DND-41 (cell line): ENCODE data around the gene MCM6.

ENCODE experiments used
- ATAC-seq: fragments of 200-7000 bp; cut with Tn5 transposase; 3 replicates; pipeline ENCODE4 v1.9.1; 2021; ENCODE audit warnings: low read depth; ENCODE audit not compliant: insufficient read depth
- DNase-seq: peaks from one replicate; pipeline ENCODE4 v3.0.0-alpha.2; 2020
- H2AFZ ChIP-seq: 2 replicates; pipeline ENCODE4 v1.6.0; 2012; ENCODE audit warnings: low read depth, low read length
- H3K27ac ChIP-seq: 2 replicates; pipeline ENCODE4 v1.5.1; 2012; ENCODE audit warnings: low read length, inconsistent platforms
- H3K27me3 ChIP-seq: fragments of 200-600 bp; sonication (generic); 2 replicates; pipeline ENCODE4 v1.6.0; 2012; ENCODE audit warnings: low read length, mild to moderate bottlenecking, inconsistent platforms; ENCODE audit not compliant: insufficient read depth, poor library complexity
- H3K36me3 ChIP-seq: 2 replicates; pipeline ENCODE4 v1.5.1; 2012; ENCODE audit warnings: low read length, inconsistent platforms; ENCODE audit not compliant: insufficient read depth
- H3K4me1 ChIP-seq: 2 replicates; pipeline ENCODE4 v1.5.1; 2012; ENCODE audit warnings: mild to moderate bottlenecking, low read length; ENCODE audit not compliant: insufficient read depth
- H3K4me2 ChIP-seq: 2 replicates; pipeline ENCODE4 v1.6.0; 2012; ENCODE audit warnings: mild to moderate bottlenecking, moderate library complexity, low read length, inconsistent platforms; ENCODE audit not compliant: insufficient read depth
- H3K4me3 ChIP-seq, 2 experiments: fragments of 200-600 bp in 1 of 2; shearing (Covaris generic) in 1 of 2; 2 replicates each; pipeline ENCODE4 v1.5.1; 2012 to 2016; ENCODE audit warnings: inconsistent platforms in 2 of 2, low read length in 2 of 2, mild to moderate bottlenecking in 2 of 2, low read depth in 1 of 2, moderate library complexity in 1 of 2
- H3K79me2 ChIP-seq: 2 replicates; pipeline ENCODE4 v1.6.0; 2012; ENCODE audit warnings: low read length, inconsistent platforms; ENCODE audit not compliant: insufficient read depth
- H3K9ac ChIP-seq: 2 replicates; pipeline ENCODE4 v1.6.0; 2012; ENCODE audit warnings: low read depth, mild to moderate bottlenecking, inconsistent platforms, low read length, moderate library complexity
- H3K9me3 ChIP-seq: 2 replicates; pipeline ENCODE4 v1.5.1; 2012; ENCODE audit warnings: low read length, moderate library complexity, mild to moderate bottlenecking, inconsistent platforms; ENCODE audit not compliant: insufficient read depth, severe bottlenecking
- H4K20me1 ChIP-seq: 2 replicates; pipeline ENCODE4 v1.6.0; 2012; ENCODE audit warnings: low read length; ENCODE audit not compliant: insufficient read depth
- CTCF ChIP-seq: IDR thresholded peaks from 2 replicates; pipeline ENCODE4 v1.5.1; 2012; ENCODE audit warnings: borderline replicate concordance, low read length, moderate library complexity, mild to moderate bottlenecking; ENCODE audit not compliant: poor library complexity, severe bottlenecking; ENCODE audit errors: extremely low read depth
- EZH2 ChIP-seq: IDR thresholded peaks from 3 replicates; pipeline ENCODE4 v1.6.1; 2012; ENCODE audit warnings: borderline replicate concordance, low read depth, mild to moderate bottlenecking, moderate library complexity, low read length, inconsistent platforms; ENCODE audit not compliant: severe bottlenecking

MCM6 gene

GRCh38 chr2:135799738-135800137, 76.5 kb downstream of the MCM6 start:
- peaks cover 10% of the 10 kb centered on the region for H3K9me3 ChIP-seq
- H3K4me1 ChIP-seq = peaks cover 6% of the 10 kb centered on the region
- no peak overlapping the region for H3K4me3 ChIP-seq
- H3K79me2 ChIP-seq = no peaks in the 10 kb centered on the region
- TF ChIP-seq EZH2 = no peak
- peak; percentile 56 for TF ChIP-seq CTCF
- no peaks in the 10 kb centered on the region for H3K27me3 ChIP-seq
- no peak overlapping the region for H3K9ac ChIP-seq
- no peak for DNase-seq
- H3K4me2 ChIP-seq = no peak overlapping the region
- no peaks in the 10 kb centered on the region for H4K20me1 ChIP-seq
- H3K27ac ChIP-seq = no peak overlapping the region
- H3K36me3 ChIP-seq = no peaks in the 10 kb centered on the region
- ATAC-seq = no peak
- no peak overlapping the region for H2AFZ ChIP-seq

GRCh38 chr2:135798762-135799161, 77.5 kb downstream of the MCM6 start:
- no peaks in the 10 kb centered on the region for H4K20me1 ChIP-seq
- no peaks in the 10 kb centered on the region for H3K27me3 ChIP-seq
- peaks cover 10% of the 10 kb centered on the region for H3K9me3 ChIP-seq
- no peak overlapping the region; the same call in 1 of the 2 replicates for H2AFZ ChIP-seq
- ATAC-seq (no peak), DNase-seq (no peak)
- no peak overlapping the region for H3K9ac ChIP-seq
- H3K79me2 ChIP-seq = 0 out of 2 replicates have a peak, but pooled peaks cover 2% of the 10 kb centered on the region
- TF ChIP-seq EZH2 (no peak), CTCF (peak; percentile 49)
- H3K36me3 ChIP-seq = no peaks in the 10 kb centered on the region
- no peak overlapping the region for H3K4me3 ChIP-seq
- no peak overlapping the region for H3K4me2 ChIP-seq
- peaks cover 16% of the 10 kb centered on the region for H3K4me1 ChIP-seq
- H3K27ac ChIP-seq = no peak overlapping the region

GRCh38 chr2:135798275-135798705, 78.0 kb downstream of the MCM6 start:
- ATAC-seq (no peak), DNase-seq (no peak)
- H2AFZ ChIP-seq = peak overlapping the region; percentile 8; the same call in 1 of the 2 replicates
- no peak overlapping the region for H3K4me3 ChIP-seq
- TF ChIP-seq CTCF (no peak), EZH2 (no peak)
- no peaks in the 10 kb centered on the region for H3K36me3 ChIP-seq
- H3K27ac ChIP-seq = peak overlapping the region; percentile 46; the same call in 1 of the 2 replicates
- 0 out of 2 replicates have a peak, but pooled peaks cover 2% of the 10 kb centered on the region for H3K79me2 ChIP-seq
- peaks cover 21% of the 10 kb centered on the region for H3K4me1 ChIP-seq
- peaks cover 10% of the 10 kb centered on the region for H3K9me3 ChIP-seq
- H4K20me1 ChIP-seq = no peaks in the 10 kb centered on the region
- H3K27me3 ChIP-seq = no peaks in the 10 kb centered on the region
- no peak overlapping the region for H3K4me2 ChIP-seq
- H3K9ac ChIP-seq = no peak overlapping the region
